HepG2 (cell line): ENCODE data around the gene EML2. TPM values are rescaled to one million over a fixed set of nuclear protein-coding genes. Genes with fewer than 3 reads are reported as not detected.
A peak's percentile ranks its signal among the peaks of the same experiment; 100 is the strongest.

Experiments
- ARNT2 ChIP-seq: sonication (generic); formaldehyde crosslinking; IDR thresholded peaks from 2 replicates; pipeline ENCODE4 v1.8.0; 2022; ENCODE audit warnings: mild to moderate bottlenecking, low read depth, missing genetic modification reagents, moderate library complexity
- CCDC6 ChIP-seq: sonication (generic); formaldehyde crosslinking; IDR thresholded peaks from 2 replicates; pipeline ENCODE4 v1.8.1; 2022; ENCODE audit warnings: mild to moderate bottlenecking, missing genetic modification reagents, moderate library complexity
- CERS6 ChIP-seq: sonication (generic); formaldehyde crosslinking; IDR thresholded peaks from 2 replicates; pipeline ENCODE4 v1.5.0; 2020; ENCODE audit warnings: missing genetic modification reagents
- DR1 ChIP-seq: sonication (generic); formaldehyde crosslinking; IDR thresholded peaks from 2 replicates; pipeline ENCODE4 v1.8.0; 2021; ENCODE audit warnings: mild to moderate bottlenecking, missing genetic modification reagents, inconsistent platforms
- HINFP ChIP-seq: sonication (generic); formaldehyde crosslinking; IDR thresholded peaks from 2 replicates; pipeline ENCODE4 v1.4.0; 2020; ENCODE audit warnings: low read depth, mild to moderate bottlenecking, missing genetic modification reagents
- NAIF1 ChIP-seq: sonication (generic); formaldehyde crosslinking; IDR thresholded peaks from 2 replicates; pipeline ENCODE4 v1.5.0; 2020; ENCODE audit warnings: mild to moderate bottlenecking, missing genetic modification reagents, borderline replicate concordance
- PCBP1 ChIP-seq: fragments of 200-400 bp; formaldehyde crosslinking; IDR thresholded peaks from 2 replicates; pipeline ENCODE4 v1.6.1; 2017; ENCODE audit warnings: mild to moderate bottlenecking, low read depth, low read length, borderline replicate concordance
- SETDB1 ChIP-seq: sonication (generic); formaldehyde crosslinking; IDR thresholded peaks from 2 replicates; pipeline ENCODE4 v1.5.1; 2020; ENCODE audit warnings: missing genetic modification reagents, mild to moderate bottlenecking, borderline replicate concordance
- STAT6 ChIP-seq: sonication (generic); formaldehyde crosslinking; IDR thresholded peaks from 2 replicates; pipeline ENCODE4 v1.4.0; 2020; ENCODE audit warnings: missing genetic modification reagents, mild to moderate bottlenecking, borderline replicate concordance
- ZFP91 ChIP-seq: sonication (generic); formaldehyde crosslinking; IDR thresholded peaks from 2 replicates; pipeline ENCODE4 v1.9.0; 2022; ENCODE audit warnings: missing genetic modification reagents, mild to moderate bottlenecking, borderline replicate concordance
- ZMAT5 ChIP-seq: sonication (generic); formaldehyde crosslinking; IDR thresholded peaks from 2 replicates; pipeline ENCODE4 v1.5.0; 2020; ENCODE audit warnings: mild to moderate bottlenecking, low read depth, missing genetic modification reagents, borderline replicate concordance
- ZNF326 ChIP-seq: sonication (generic); formaldehyde crosslinking; IDR thresholded peaks from 2 replicates; pipeline ENCODE4 v1.4.0; 2020; ENCODE audit warnings: missing genetic modification reagents, borderline replicate concordance
- ZNF670 ChIP-seq: sonication (generic); formaldehyde crosslinking; IDR thresholded peaks from 2 replicates; pipeline ENCODE4 v1.8.0; 2022; ENCODE audit warnings: mild to moderate bottlenecking, missing genetic modification reagents, borderline replicate concordance
- ZNF800 ChIP-seq: sonication (generic); formaldehyde crosslinking; IDR thresholded peaks from 2 replicates; pipeline ENCODE4 v1.4.0; 2020; ENCODE audit warnings: missing genetic modification reagents
- ZSCAN20 ChIP-seq: sonication (generic); formaldehyde crosslinking; IDR thresholded peaks from 2 replicates; pipeline ENCODE4 v1.4.0; 2020; ENCODE audit warnings: missing genetic modification reagents, mild to moderate bottlenecking, borderline replicate concordance
- ZSCAN25 ChIP-seq: sonication (generic); formaldehyde crosslinking; IDR thresholded peaks from 2 replicates; pipeline ENCODE4 v1.8.0; 2022; ENCODE audit warnings: mild to moderate bottlenecking, missing genetic modification reagents
- polyA plus RNA-seq, 8 experiments: library from polyadenylated mRNA; depleted of rRNA in 3 of 8; stranded (reverse) in 7 of 8; unstranded in 1 of 8; fragments of >200 nt; fragmentation: Illumina TruSeq in 4 of 8; extraction: Trizol in 4 of 8; gene quantifications; 2 replicates each; pipeline versions ENCODE4 v1.2.1 to v1.2.3, GENCODE V29; 2011 to 2016; ENCODE audit warnings: low read depth in 4 of 8, missing spikeins in 1 of 8, mixed read lengths in 1 of 8; ENCODE audit not compliant: insufficient read depth in 1 of 8
- total RNA-seq, 5 experiments: library from RNA; depleted of rRNA; stranded (reverse); fragments of >200 nt; fragmentation: Illumina TruSeq; extraction: Trizol; gene quantifications; 2 replicates each; pipeline ENCODE4 v1.2.3, GENCODE V29; 2016; ENCODE audit warnings: low read depth in 1 of 5

EML2 gene
- total and polyA plus RNA-seq, 2 of the 13 experiments (the other 11 are each of a cell fraction or from before 2014, with no cell fraction given), result 7.3 to 12.9 TPM

- no peak for TF ChIP-seq CERS6
- 0 out of 2 replicates have a peak, but pooled peaks have one; percentile 28 for TF ChIP-seq CCDC6 (CRISPR knock-in tag)
- TF ChIP-seq ZNF326 (CRISPR knock-in tag), result no peak
- TF ChIP-seq ZNF670, result no peak
- TF ChIP-seq STAT6, result no peak; the same call in 1 of the 2 replicates
- TF ChIP-seq NAIF1 (CRISPR knock-in tag), result 0 out of 2 replicates have a peak, but pooled peaks have one; percentile 47
- TF ChIP-seq PCBP1, result 0 out of 2 replicates have a peak, but pooled peaks have one; percentile 35
- TF ChIP-seq ZSCAN20 (CRISPR knock-in tag), result no peak
- no peak for TF ChIP-seq ZNF800 (CRISPR knock-in tag)
- no peak for TF ChIP-seq HINFP (CRISPR knock-in tag)
- peak; percentile 61 for TF ChIP-seq ZFP91
- TF ChIP-seq ZSCAN25 (CRISPR knock-in tag), result no peak
- peak; percentile 55 for TF ChIP-seq ARNT2 (CRISPR knock-in tag)
- TF ChIP-seq ZMAT5 (CRISPR knock-in tag), result no peak
- peak; percentile 84; the same call in 1 of the 2 replicates for TF ChIP-seq SETDB1 (CRISPR knock-in tag)
- TF ChIP-seq DR1, result no peak; the same call in 1 of the 2 replicates
These were observed 2.3 kb upstream of the EML2 start (continued) for GRCh38 chr19:45641274-45642105.
